ENCODE data around the gene CRELD1.

CRELD1 gene

DNA sequence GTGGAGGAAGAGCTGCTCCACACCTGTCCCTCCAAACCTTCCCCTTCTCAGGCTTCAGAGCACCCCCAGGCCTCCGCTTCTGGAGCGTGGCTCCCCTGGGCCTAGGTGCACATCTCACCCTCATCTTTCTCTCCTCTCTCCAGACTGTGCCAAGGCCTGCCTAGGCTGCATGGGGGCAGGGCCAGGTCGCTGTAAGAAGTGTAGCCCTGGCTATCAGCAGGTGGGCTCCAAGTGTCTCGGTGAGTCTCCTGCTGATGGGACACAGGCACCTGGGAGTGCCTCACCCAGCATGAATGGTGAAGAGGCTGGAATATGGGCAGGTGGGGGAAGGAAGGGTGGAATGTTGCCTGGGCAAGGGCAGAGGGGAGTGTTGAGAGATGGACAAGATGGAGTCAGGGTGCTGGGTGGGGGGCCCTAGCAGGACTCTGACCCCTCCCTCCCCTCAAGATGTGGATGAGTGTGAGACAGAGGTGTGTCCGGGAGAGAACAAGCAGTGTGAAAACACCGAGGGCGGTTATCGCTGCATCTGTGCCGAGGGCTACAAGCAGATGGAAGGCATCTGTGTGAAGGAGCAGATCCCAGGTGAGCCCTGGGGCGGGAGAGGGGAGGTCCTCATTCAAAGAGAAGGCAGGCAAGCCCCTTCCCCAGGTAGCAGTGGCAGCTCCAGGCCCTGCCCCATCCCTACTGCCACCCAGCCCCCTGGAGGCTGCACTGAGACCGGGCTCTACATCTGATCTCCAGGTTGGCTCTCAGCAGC lies 9.5 kb downstream of the CRELD1 start:
- TF ChIP-seq, protein P1, sequence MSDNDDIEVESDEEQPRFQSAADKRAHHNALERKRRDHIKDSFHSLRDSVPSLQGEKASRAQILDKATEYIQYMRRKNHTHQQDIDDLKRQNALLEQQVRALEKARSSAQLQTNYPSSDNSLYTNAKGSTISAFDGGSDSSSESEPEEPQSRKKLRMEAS (IDR thresholded peaks at IDR 0.05; ENCODE audit: low read depth, low read length) = no peak
- no peak for TF ChIP-seq MYC (IDR thresholded peaks at IDR 0.05; ENCODE audit: low read depth, low read length)
- TF ChIP-seq POLR2A (IDR thresholded peaks at IDR 0.05; ENCODE audit: extremely low read depth, insufficient read length) = no peak
- TF ChIP-seq, protein P2, sequence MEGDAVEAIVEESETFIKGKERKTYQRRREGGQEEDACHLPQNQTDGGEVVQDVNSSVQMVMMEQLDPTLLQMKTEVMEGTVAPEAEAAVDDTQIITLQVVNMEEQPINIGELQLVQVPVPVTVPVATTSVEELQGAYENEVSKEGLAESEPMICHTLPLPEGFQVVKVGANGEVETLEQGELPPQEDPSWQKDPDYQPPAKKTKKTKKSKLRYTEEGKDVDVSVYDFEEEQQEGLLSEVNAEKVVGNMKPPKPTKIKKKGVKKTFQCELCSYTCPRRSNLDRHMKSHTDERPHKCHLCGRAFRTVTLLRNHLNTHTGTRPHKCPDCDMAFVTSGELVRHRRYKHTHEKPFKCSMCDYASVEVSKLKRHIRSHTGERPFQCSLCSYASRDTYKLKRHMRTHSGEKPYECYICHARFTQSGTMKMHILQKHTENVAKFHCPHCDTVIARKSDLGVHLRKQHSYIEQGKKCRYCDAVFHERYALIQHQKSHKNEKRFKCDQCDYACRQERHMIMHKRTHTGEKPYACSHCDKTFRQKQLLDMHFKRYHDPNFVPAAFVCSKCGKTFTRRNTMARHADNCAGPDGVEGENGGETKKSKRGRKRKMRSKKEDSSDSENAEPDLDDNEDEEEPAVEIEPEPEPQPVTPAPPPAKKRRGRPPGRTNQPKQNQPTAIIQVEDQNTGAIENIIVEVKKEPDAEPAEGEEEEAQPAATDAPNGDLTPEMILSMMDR (IDR thresholded peaks at IDR 0.05; ENCODE audit: low read depth, low read length) = no peak

DNA sequence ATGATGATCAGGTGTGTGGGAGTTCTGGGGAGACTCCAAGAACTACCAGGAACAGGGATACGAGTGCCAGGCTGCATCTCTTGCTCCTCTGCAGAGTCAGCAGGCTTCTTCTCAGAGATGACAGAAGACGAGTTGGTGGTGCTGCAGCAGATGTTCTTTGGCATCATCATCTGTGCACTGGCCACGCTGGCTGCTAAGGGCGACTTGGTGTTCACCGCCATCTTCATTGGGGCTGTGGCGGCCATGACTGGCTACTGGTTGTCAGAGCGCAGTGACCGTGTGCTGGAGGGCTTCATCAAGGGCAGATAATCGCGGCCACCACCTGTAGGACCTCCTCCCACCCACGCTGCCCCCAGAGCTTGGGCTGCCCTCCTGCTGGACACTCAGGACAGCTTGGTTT lies 10.6 kb downstream of the CRELD1 start:
- no peak overlapping the region for H3K4me3 ChIP-seq (ENCODE audit: low read depth, low read length)
- TF ChIP-seq, protein P1 (IDR thresholded peaks at IDR 0.05; ENCODE audit: low read depth, low read length) = no peak
- TF ChIP-seq, protein P2 (IDR thresholded peaks at IDR 0.05; ENCODE audit: low read depth, low read length) = no peak
- TF ChIP-seq MYC (IDR thresholded peaks at IDR 0.05; ENCODE audit: low read depth, low read length) = no peak
- no peak for DNase-seq (ENCODE audit: low read depth)

More for the DNA sequence above, 9.5 kb downstream of the CRELD1 start:
- H3K4me3 ChIP-seq (ENCODE audit: low read depth, low read length) = no peak overlapping the region
- DNase-seq (ENCODE audit: low read depth) = no peak

DNA sequence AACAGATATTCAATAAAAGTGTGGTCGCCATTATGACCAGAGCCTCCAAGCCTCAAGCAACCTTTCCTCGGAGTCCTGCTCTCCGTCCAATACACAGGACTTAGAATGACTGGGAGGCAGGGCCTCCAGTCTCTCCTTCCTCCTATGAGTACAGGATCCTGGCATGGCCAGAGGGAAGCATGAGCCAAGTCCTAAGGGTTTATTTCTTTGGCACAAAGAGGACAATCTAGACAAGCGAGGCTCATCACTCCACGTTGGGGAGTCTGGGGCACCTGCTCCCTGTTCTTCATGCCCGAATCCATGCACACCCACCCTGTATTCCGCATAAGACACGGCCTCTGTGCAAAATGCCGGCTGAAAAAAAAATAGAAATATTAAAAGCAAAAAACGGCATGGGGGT lies 11.7 kb downstream of the CRELD1 start:
- no peak overlapping the region for H3K4me3 ChIP-seq (ENCODE audit: low read depth, low read length)
- TF ChIP-seq MYC (IDR thresholded peaks at IDR 0.05; ENCODE audit: low read depth, low read length) = no peak
- TF ChIP-seq, protein P2 (IDR thresholded peaks at IDR 0.05; ENCODE audit: low read depth, low read length) = no peak
- DNase-seq (ENCODE audit: low read depth) = no peak

DNA sequence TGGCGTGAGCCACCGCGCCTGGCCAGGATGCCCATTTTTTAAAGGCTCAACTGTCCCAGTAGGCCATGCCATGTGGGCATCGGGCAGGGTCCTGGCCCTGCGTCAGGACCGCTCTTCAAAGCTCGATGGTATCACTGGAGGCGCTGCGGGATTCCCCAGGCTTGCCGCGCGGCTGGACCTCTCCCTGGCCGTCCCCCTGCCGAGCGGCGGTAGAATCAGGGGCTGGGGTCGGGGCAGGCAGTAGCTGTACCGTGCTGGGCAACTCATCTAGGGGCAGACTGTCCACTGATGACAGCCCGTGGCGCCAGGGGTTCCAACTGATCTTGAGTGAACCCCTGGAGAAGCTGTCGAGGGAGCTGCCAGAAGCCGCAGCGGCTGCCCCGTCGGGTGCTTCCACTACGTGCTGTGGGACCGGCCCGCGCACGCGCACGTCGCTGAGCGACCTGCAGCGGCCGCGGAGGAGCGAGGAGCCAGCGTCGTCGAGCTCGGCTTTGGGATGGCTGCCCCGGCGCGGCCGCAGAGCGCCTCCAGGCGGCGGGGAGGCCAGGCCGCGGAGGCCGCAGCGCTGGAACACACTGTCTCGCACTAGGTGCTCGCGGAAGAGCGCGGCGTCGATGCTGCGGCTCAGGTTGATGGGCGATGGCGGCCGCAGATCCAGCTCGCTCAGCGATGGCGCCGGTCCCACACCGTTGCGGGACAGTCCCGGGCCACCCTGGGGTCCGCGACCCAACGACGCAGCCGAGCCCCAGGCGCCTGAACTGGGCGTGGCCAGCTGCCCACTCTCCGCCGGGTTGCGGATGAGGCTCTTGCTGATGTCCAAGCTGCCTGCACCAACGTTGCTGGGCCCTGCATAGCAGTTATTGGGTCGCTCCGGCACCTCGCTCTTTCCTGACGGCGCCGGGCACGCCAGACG lies 12.7 kb downstream of the CRELD1 start:
- DNase-seq (ENCODE audit: low read depth) = peak; percentile 94
- peak overlapping the region; percentile 63 for H3K4me3 ChIP-seq (ENCODE audit: low read depth, low read length)
- TF ChIP-seq MYC (IDR thresholded peaks at IDR 0.05; ENCODE audit: low read depth, low read length) (peak; percentile 74), POLR2A (IDR thresholded peaks at IDR 0.05; ENCODE audit: extremely low read depth, insufficient read length) (peak; percentile 72)
- TF ChIP-seq, protein P1 (IDR thresholded peaks at IDR 0.05; ENCODE audit: low read depth, low read length) = peak; percentile 58
- TF ChIP-seq, protein P2 (IDR thresholded peaks at IDR 0.05; ENCODE audit: low read depth, low read length) = peak; percentile 70

DNA sequence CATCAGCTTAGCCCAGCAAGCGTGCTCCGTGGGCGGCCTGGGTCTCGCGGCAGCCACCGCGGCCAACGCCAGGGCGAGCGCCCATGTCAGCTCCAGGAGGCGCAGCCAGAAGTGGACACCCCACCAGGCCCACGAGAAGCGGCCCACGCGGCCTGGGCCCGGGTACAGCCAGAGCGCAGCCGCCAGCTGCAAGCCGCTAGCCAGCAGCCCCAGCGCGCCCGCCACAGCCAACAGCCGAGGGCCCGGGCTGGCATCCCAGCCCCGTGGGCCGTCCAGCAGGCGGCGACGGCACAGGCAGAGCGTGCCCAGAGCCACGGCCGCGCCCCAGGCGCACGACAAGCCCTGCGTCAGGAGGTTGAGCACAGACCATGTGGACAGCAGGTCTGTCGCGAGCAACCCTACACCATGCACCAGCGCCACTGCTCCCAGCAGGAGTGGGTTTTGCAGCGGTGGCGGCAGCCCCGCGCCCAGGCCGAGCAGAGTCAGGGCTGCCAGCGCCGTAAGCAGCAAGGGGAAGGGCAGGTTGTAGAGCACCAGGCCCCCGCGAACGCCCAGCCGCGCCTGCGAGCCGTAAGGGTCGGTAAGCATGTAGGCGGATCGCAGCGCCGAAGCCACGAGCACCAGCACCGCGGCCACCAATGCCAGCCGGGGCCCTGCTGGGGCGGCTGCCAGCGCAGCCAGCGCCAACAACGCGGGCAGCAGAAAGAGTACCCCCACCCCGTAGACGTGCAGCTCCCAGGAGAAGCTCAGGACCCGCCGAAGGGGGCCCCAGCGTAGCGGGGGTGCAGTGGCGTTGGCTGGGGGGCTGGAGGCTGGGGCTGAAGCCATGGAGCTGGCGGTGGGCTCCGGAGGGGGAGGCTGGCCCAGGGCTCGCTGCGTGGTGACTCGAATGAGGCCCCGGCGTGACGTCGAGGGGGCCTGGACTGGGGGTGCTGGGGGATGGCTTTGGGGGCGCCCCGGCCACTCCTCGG lies 13.7 kb downstream of the CRELD1 start:
- no peak overlapping the region for H3K4me3 ChIP-seq (ENCODE audit: low read depth, low read length)
- TF ChIP-seq POLR2A (IDR thresholded peaks at IDR 0.05; ENCODE audit: extremely low read depth, insufficient read length) (no peak), MYC (IDR thresholded peaks at IDR 0.05; ENCODE audit: low read depth, low read length) (no peak)
- TF ChIP-seq, protein P2 (IDR thresholded peaks at IDR 0.05; ENCODE audit: low read depth, low read length) = no peak
- TF ChIP-seq, protein P1 (IDR thresholded peaks at IDR 0.05; ENCODE audit: low read depth, low read length) = no peak
- DNase-seq (ENCODE audit: low read depth) = no peak

Measured in NB4 (cell line).